Nucleus accumbens (tissue), 56 donors: ENCODE data around the gene MYO18B.
A peak's percentile ranks its signal among the peaks of the same experiment; 100 is the strongest.
"Not testable (repeated sequence)": the region's sequence is repeated elsewhere in the genome, so short reads cannot be mapped to it uniquely, and the experiment has no call there.

Source experiments
- DNase-seq, 56 donors: peaks; one replicate each; lab custom pipeline; 2025; lab: John Stamatoyannopoulos, UW

Gene MYO18B

GRCh38 chr22:25741692-25742626 is at the start of gene MYO18B:
MYO18B (plus strand) TSS chr22:25742188; CDS start chr22:25761093, 18,905 bp downstream.
- no peak for DNase-seq

DNA sequence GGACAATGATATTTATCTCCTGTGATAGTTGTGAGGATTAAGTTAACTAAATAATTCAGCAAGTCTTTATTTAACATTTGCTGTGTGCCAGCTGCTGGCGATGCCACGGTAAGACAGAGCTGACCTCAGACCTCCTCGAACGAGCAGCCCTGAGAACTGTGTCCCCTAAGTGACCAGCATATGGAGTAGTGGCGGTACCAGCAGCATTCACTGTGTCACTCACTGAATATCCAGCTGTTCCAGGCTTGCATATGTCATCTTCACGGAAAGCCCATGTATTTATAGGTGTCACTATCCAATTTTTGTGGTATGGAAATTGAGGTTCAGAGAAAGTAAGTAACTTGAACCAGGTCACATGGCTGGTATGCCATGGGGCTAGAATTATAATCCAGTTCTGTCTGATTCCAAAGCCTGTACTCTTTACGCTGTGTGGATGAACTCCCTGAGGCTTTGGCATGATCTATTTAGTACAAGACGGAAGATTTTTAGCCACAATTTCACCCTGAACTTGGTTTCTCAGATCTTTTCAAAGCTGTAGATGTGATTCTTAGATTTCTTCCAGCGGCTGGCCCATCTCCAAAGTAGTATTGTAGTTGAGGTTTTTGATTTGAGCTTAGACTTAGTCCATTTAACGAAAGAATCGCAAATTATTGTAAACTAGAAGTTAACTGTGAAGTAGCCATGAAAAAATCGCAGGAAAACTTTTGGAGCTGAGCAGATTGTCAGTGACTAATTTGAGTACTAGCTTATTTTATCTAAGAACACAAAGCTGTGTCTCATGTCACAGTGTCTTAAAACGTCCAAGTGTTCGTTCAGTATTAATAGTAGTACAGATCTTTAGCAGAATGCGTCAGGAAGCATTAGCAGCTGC is 49.4 kb upstream of the MYO18B start:
- no peak for DNase-seq

GRCh38 chr22:25693268-25693565 is 48.8 kb upstream of the MYO18B start:
- DNase-seq = no peak

- no peak for DNase-seq
These were observed 47.6 kb upstream of the MYO18B start for GRCh38 chr22:25694196-25694907.

DNA sequence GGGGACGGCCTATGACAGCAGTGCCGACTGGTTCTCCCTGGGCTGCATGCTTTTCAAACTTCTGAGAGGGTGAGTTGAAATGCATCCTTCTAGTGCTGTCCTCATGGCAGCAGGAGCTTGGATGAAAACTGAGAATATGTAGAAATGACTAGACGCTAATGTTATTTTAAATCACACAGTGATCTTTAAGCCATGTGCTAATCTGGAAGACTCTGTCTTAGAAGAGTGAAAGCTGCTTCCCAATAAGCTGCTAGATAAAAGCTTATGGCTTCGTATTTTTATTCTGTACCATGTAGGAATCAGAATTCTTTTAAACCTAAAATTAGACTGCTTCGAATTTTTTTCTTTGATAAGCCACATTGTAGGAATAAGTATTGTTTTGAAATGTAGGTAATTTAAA is 46.8 kb upstream of the MYO18B start:
- DNase-seq = no peak

DNA sequence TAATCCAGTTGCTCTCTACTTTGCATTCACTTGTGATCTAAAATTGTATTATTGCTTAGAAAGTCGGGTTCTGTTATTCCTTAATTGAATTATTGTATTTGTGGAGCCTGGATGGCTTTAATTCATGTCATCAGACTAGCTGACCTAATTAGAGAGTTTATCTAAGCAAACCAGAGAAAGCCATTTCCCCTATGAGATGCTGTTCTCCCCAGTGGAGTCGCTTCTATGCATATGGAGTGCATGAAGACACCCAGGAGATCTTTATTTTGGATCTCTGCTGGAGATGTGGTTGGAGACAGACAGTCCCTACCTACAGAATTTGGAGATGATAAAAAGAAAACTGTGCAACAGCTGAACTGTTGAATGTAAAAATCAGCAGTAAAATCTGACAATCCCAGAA is 45.2 kb upstream of the MYO18B start:
- no peak for DNase-seq

DNA sequence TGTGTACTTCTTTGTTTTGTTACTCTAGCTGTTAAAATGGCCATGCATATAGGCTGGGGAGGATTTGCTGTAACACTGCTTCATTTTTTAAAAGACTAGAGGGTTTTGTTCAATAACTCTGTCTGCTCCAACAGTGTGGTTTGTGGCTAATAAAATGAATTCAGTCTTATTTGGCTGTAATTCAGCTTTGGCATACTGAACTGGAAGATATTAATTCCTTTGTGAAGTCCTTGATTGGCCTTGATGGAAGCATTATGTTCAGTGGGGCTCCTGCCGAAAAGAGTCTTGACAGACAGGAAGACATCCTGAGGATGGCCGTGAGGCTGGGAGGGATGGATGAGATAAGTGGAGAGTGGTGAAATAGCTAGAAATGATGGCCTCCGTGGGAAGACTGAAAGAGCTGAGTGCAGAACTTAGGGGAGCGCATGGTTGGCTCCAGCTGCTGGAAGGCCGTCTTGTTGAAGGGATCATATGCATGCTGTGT is 44.8 kb upstream of the MYO18B start:
- DNase-seq = no peak

- no peak for DNase-seq
These were observed 44.0 kb upstream of the MYO18B start for GRCh38 chr22:25697978-25698377.

DNA sequence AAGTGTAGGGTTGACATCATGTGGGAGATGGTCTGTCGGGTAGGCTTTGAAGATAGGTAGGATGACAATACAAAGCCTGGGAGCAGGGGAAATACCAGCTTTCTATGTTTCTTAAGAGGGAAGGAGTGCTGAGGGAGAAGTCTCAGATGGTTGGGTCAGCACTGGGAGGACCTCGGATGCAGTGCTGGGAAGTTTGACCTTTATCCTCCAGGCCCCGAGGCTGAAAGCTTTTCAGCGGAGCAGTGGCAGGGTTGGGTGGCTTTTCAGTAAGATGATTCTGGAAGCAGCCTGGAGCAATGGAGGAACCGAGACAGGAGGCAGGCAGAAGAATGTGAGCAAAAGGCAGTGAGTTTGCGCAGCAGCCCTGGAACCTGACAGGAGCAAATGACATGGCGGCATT is 43.5 kb upstream of the MYO18B start:
- no peak for DNase-seq

DNA sequence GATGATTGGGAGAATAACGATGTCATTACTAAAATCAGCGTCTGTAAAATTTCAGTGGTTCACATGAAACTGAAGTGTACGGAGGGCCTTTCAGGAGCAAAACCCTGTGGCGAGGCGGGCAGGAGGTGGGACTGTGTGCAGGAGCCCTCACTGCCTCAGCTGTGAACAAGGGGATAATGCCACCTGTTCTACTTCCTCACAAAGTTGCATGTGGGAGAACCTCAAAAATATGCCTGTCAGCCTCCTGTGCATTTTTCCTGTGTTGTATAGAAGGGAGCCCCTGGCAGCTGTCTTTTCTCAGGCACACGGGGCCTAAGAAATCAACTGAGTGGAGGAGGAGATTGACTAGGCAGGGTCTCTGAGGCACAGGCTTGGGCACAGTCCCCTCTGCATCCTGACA is 43.0 kb upstream of the MYO18B start:
- no peak for DNase-seq

GRCh38 chr22:25701056-25701780 is 40.8 kb upstream of the MYO18B start:
- peak in 23 of 56 donors; percentile 1 to 37 (median 27) for DNase-seq

GRCh38 chr22:25702040-25702439 is 39.9 kb upstream of the MYO18B start:
- no peak for DNase-seq

- no peak for DNase-seq
These were observed 39.3 kb upstream of the MYO18B start for GRCh38 chr22:25702571-25703167.

GRCh38 chr22:25704701-25705100 is 37.3 kb upstream of the MYO18B start:
- no peak for DNase-seq

GRCh38 chr22:25706197-25706596 is 35.8 kb upstream of the MYO18B start:
- DNase-seq = no peak

DNA sequence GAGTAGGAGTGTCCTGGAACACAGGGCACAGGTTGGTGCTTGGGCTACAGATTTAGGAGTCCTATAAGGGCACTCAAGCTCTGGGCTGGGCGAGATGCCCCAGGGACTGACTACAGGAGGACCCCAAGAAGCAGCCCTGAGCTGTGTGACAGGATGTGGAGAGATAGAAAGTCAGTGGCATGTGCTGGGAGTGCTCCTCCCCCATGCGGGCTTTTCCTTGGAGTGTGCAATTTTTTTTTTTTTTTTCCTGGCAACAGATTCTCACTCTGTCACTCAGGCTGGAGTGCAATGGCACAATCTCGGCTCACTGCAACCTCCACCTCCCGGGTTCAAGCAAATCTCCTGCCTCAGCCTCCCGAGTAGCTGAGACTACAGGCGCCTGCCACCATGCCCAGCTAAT is 33.6 kb upstream of the MYO18B start:
- not testable (repeated sequence) for DNase-seq

- peak in 1 of 56 donors; percentile 3 for DNase-seq
These were observed 32.2 kb upstream of the MYO18B start for GRCh38 chr22:25709758-25710157.

DNA sequence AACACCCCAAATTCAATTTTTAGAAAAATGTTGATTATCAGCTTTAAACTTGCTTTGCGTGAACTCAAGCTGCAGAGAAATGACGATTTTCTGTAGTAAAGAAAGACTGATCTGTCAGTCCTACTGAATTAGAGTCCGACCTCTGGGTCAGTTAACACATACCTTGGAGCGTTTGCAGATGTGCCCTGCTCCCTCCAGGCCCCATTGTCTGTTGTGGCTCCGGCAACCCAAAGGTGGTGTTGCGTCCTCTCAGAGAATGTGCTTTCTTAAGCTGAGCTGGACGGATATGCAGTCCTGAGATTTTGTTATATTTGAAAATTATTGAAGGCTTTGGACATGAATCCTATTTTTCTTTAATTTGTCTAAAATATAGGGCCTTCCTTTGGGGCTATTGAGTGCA is 31.5 kb upstream of the MYO18B start:
- no peak for DNase-seq

DNA sequence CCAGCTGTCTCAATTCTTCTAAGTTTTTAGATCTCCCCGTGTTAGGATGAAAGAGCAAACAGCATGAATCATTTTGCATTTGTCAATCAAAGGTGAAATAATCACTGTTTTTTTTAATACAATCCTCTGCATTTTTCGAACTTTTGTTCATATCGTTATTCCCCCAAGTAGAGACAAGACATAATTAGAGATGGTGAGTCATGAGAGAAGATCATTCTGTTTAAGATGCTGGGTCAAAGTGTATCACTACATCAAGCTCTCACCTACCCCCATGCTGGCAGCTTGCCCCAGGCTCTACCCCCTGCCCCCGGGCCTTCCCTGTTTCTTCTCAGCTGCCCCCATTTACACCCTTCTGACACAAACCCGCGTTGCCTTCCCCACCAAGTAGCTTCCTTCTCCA is 30.5 kb upstream of the MYO18B start:
- peak in 4 of 56 donors; percentile 5 to 26 (median 14) for DNase-seq
